SK-N-MC (cell line): ENCODE data around the gene HBS1L.

ENCODE experiments used
- EZH2 ChIP-seq: fragments of 200-600 bp; sonication (generic); IDR thresholded peaks from one replicate; pipeline ENCODE4 v1.6.1; 2017; ENCODE audit warnings: antibody characterized with exemption
- FOXP2 ChIP-seq: optimal IDR thresholded peaks from 2 replicates; pipeline ENCODE3; 2011; ENCODE audit warnings: mild to moderate bottlenecking, moderate library complexity; ENCODE audit not compliant: insufficient read depth; ENCODE audit errors: extremely low read length, control extremely low read depth
- POLR2AphosphoS5 ChIP-seq: IDR thresholded peaks from 2 replicates; pipeline ENCODE4 v1.6.1; 2012; ENCODE audit warnings: mild to moderate bottlenecking, low read depth, low read length, borderline replicate concordance

DNA sequence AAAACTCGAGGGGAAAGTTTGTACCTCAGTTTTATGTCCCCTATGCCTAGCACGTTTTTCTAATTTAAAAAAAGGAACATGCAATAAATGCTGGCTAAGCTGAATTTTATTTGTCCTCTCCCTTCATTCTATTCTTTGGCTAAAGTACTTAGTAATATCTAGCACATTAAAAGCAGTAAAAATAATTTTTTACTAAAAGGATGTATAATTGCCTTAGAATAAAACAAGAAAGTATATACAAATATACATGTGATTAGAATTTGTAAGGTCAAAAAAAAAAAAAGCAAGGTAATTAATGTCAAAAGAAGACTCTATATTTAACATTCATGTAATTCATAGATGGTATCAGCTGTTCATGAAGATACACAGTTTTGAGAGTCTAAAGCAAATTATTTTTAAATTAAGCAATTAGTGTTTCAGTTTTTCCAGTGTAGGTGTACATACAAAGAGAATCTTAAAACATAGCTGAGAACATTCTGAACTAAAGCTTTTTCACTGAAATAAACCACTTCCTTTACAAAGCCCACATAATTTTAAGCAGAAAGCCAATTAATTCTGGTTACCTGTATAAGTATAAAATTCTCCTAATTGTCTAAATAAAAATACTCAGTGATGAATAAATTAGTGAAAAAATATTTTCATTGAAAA lies 32.4 kb downstream of the HBS1L start:
- TF ChIP-seq POLR2AphosphoS5 = no peak
- no peak for TF ChIP-seq FOXP2
- no peak for TF ChIP-seq EZH2
